GM12891 (cell line): Measurements from ENCODE around the gene NFKB1.
"Not testable (repeated sequence)": the region's sequence is repeated elsewhere in the genome, so short reads cannot be mapped to it uniquely, and the experiment has no call there.

Experiments used
- DNase-seq: peaks from one replicate; pipeline ENCODE4 v3.0.0; 2011; ENCODE audit warnings: low spot score; ENCODE audit not compliant: insufficient read length
- FAIRE-seq: peaks from 2 replicates; lab custom pipeline; 2011; peaks lifted over from hg19 to GRCh38; lab: Jason Lieb, UNC
- PAX5 ChIP-seq: IDR thresholded peaks from 2 replicates; pipeline ENCODE4 v1.6.1; 2011; ENCODE audit warnings: low read length, moderate library complexity, mild to moderate bottlenecking; ENCODE audit not compliant: insufficient read depth, severe bottlenecking
- POLR2A ChIP-seq: IDR thresholded peaks from 2 replicates; pipeline ENCODE4 v1.6.1; 2011; ENCODE audit warnings: low read depth, low read length, control low read depth
- POLR2AphosphoS5 ChIP-seq: IDR thresholded peaks from 2 replicates; pipeline ENCODE4 v1.6.1; 2011; ENCODE audit warnings: low read depth, low read length, control low read depth
- POU2F2 ChIP-seq: IDR thresholded peaks from 2 replicates; pipeline ENCODE4 v1.6.1; 2011; ENCODE audit warnings: low read depth, mild to moderate bottlenecking, control low read depth, low read length, moderate library complexity
- SPI1 ChIP-seq: IDR thresholded peaks from 2 replicates; pipeline ENCODE4 v1.6.1; 2011; ENCODE audit warnings: low read depth, low read length, control low read depth
- TAF1 ChIP-seq: IDR thresholded peaks from 2 replicates; pipeline ENCODE4 v1.6.1; 2011; ENCODE audit warnings: low read depth, low read length, control low read depth

The NFKB1 gene

GRCh38 chr4:102560571-102561341, 59.6 kb downstream of the NFKB1 start:
- DNase-seq, result no peak
- no peak for FAIRE-seq
- no peak for TF ChIP-seq POU2F2
- TF ChIP-seq POLR2A, result no peak
- TF ChIP-seq PAX5, result no peak
- TF ChIP-seq POLR2AphosphoS5, result no peak
- TF ChIP-seq TAF1, result no peak
- no peak for TF ChIP-seq SPI1

GRCh38 chr4:102563000-102563399, 61.8 kb downstream of the NFKB1 start:
- no peak for DNase-seq
- TF ChIP-seq PAX5, result no peak
- no peak for TF ChIP-seq POLR2A
- TF ChIP-seq SPI1, result no peak
- no peak for FAIRE-seq

GRCh38 chr4:102564399-102565059, 63.4 kb downstream of the NFKB1 start:
- FAIRE-seq (peak; percentile 79), DNase-seq (peak; percentile 10)
- TF ChIP-seq POU2F2 (peak; percentile 61), SPI1 (peak; percentile 99), PAX5 (no peak), POLR2A (no peak), POLR2AphosphoS5 (peak; percentile 57; the same call in 1 of the 2 replicates), TAF1 (no peak)

GRCh38 chr4:102565696-102566095, 64.5 kb downstream of the NFKB1 start:
- DNase-seq (no peak), FAIRE-seq (no peak)
- TF ChIP-seq TAF1 (no peak), POLR2AphosphoS5 (no peak)

GRCh38 chr4:102566426-102566825, 65.3 kb downstream of the NFKB1 start:
- FAIRE-seq, result peak; percentile 47
- no peak for TF ChIP-seq POU2F2
- TF ChIP-seq PAX5, result no peak
- no peak for TF ChIP-seq POLR2AphosphoS5
- TF ChIP-seq POLR2A, result no peak
- no peak for TF ChIP-seq SPI1
- TF ChIP-seq TAF1, result no peak
- DNase-seq, result no peak

GRCh38 chr4:102567427-102567826, 66.3 kb downstream of the NFKB1 start:
- no peak for TF ChIP-seq SPI1
- TF ChIP-seq POU2F2, result no peak
- TF ChIP-seq POLR2A, result no peak
- no peak for TF ChIP-seq PAX5
- no peak for TF ChIP-seq TAF1
- TF ChIP-seq POLR2AphosphoS5, result no peak
- no peak for FAIRE-seq

GRCh38 chr4:102569200-102569599, 68.0 kb downstream of the NFKB1 start:
- TF ChIP-seq POU2F2, result no peak
- TF ChIP-seq SPI1, result no peak
- no peak for TF ChIP-seq TAF1
- no peak for TF ChIP-seq POLR2A
- TF ChIP-seq PAX5, result no peak
- TF ChIP-seq POLR2AphosphoS5, result no peak
- DNase-seq, result no peak
- FAIRE-seq, result no peak

More at GRCh38 chr4:102567427-102567826, 66.3 kb downstream of the NFKB1 start:
- no peak for DNase-seq

- FAIRE-seq, DNase-seq: not testable (repeated sequence)
Measured at GRCh38 chr4:102570211-102570610, 69.1 kb downstream of the NFKB1 start.

- TF ChIP-seq PAX5 (no peak), POLR2AphosphoS5 (no peak)
- FAIRE-seq (no peak), DNase-seq (no peak)
Measured at GRCh38 chr4:102572452-102572851, 71.3 kb downstream of the NFKB1 start.

GRCh38 chr4:102574317-102574716, 73.2 kb downstream of the NFKB1 start:
- FAIRE-seq, result no peak
- no peak for TF ChIP-seq POLR2AphosphoS5
- no peak for TF ChIP-seq SPI1
- TF ChIP-seq PAX5, result no peak
- no peak for TF ChIP-seq POLR2A
- TF ChIP-seq POU2F2, result no peak
- TF ChIP-seq TAF1, result no peak
- DNase-seq, result no peak
